ENCODE measurements around the gene RPS4Y1. TPM values are rescaled to one million over a fixed set of nuclear protein-coding genes. Genes with fewer than 3 reads are reported as not detected.
"Not testable (repeated sequence)": the region's sequence is repeated elsewhere in the genome, so short reads cannot be mapped to it uniquely, and the experiment has no call there.

Gene RPS4Y1
- 100 to 1,000 TPM in 2 of 4 donors, under 1 TPM in 2; 0.33 to 367 (median 147) TPM for total RNA-seq
- polyA plus RNA-seq: 100 to 1,000 TPM in 2 of 3 donors, 1 to 10 TPM in 1; 1.8 to 366 (median 260) TPM

GRCh38 chrY:2841471-2841893 is at the start of gene RPS4Y1:
Gene RPS4Y1, plus strand, starts transcription at chrY:2841602. Its CDS starts 23 bp downstream, at chrY:2841625.
- DNase-seq: no peak

GRCh38 chrY:2796977-2797523 is 44.4 kb upstream of the RPS4Y1 start:
- intact Hi-C loops (cut with DNase I): no loop called here
- Histone ChIP-seq H3K4me3 (no peak overlapping the region), H3K4me1 (no peaks in the 10 kb centered on the region), H3K27ac (no peak overlapping the region), H3K36me3 (no peaks in the 10 kb centered on the region), H3K9me3 (no peaks in the 10 kb centered on the region), H3K27me3 (no peaks in the 10 kb centered on the region)
- TF ChIP-seq CTCF (IDR thresholded peaks at IDR 0.05) (no peak), EP300 (IDR thresholded peaks at IDR 0.05) (no peak), POLR2A (IDR thresholded peaks at IDR 0.05) (no peak), POLR2AphosphoS5 (IDR thresholded peaks at IDR 0.05) (no peak)
- WGBS, 2 donors: 89 to 91% methylated on average over 7 of the region's 7 CpGs
- DNase-seq: no peak

More at GRCh38 chrY:2841471-2841893, at the start of gene RPS4Y1:
- 0% methylated on average over 22 of the region's 22 CpGs for WGBS, 2 donors
- H3K27me3 ChIP-seq: no peaks in the 10 kb centered on the region
- TF ChIP-seq POLR2AphosphoS5 (IDR thresholded peaks at IDR 0.05): peak in 2 of 4 donors; percentile 73 to 84
- TF ChIP-seq EP300 (IDR thresholded peaks at IDR 0.05): no peak
- no peak for TF ChIP-seq CTCF (IDR thresholded peaks at IDR 0.05)
- H3K9me3 ChIP-seq: no peaks in the 10 kb centered on the region
- H3K36me3 ChIP-seq: peaks cover 0 to 24% (median 0%) of the 10 kb centered on the region in 4 donors
- peak within 1 kb of the TSS in 2 of 4 donors; percentile 62 to 80 for H3K27ac ChIP-seq
- no peaks in the 10 kb centered on the region for H3K4me1 ChIP-seq
- peak within 1 kb of the TSS in 2 of 4 donors; percentile 53 to 61 for H3K4me3 ChIP-seq
- intact Hi-C loops (cut with DNase I): no loop called here

- Histone ChIP-seq H3K4me3 (no peak overlapping the region), H3K27me3 (no peaks in the 10 kb centered on the region), H3K9me3 (no peaks in the 10 kb centered on the region), H3K36me3 (no peaks in the 10 kb centered on the region), H3K27ac (no peak overlapping the region), H3K4me1 (no peaks in the 10 kb centered on the region)
- intact Hi-C loops (cut with DNase I): no loop called here
- no peak for DNase-seq
- TF ChIP-seq POLR2A (IDR thresholded peaks at IDR 0.05) (no peak), POLR2AphosphoS5 (IDR thresholded peaks at IDR 0.05) (no peak), EP300 (IDR thresholded peaks at IDR 0.05) (no peak), CTCF (IDR thresholded peaks at IDR 0.05) (no peak)
These were observed 43.4 kb upstream of the RPS4Y1 start for GRCh38 chrY:2797991-2798390.

GRCh38 chrY:2800246-2800645 is 41.2 kb upstream of the RPS4Y1 start:
- no peak for TF ChIP-seq POLR2A (IDR thresholded peaks at IDR 0.05)
- peak in 1 of 4 experiments; percentile 16 for TF ChIP-seq CTCF (IDR thresholded peaks at IDR 0.05)
- intact Hi-C loops (cut with DNase I): no loop called here
- Histone ChIP-seq H3K4me1 (no peaks in the 10 kb centered on the region), H3K27ac (no peak overlapping the region), H3K9me3 (no peaks in the 10 kb centered on the region), H3K4me3 (no peak overlapping the region), H3K36me3 (no peaks in the 10 kb centered on the region), H3K27me3 (no peaks in the 10 kb centered on the region)
- DNase-seq: no peak
- WGBS, 2 donors: 11 to 47% methylated on average over 2 of the region's 2 CpGs

- H3K4me3 ChIP-seq; H3K27me3 ChIP-seq; DNase-seq; H3K4me1 ChIP-seq; H3K9me3 ChIP-seq; H3K36me3 ChIP-seq; H3K27ac ChIP-seq; intact Hi-C loops (cut with DNase I): not testable (repeated sequence)
- 88 to 91% methylated on average over 10 of the region's 10 CpGs for WGBS, 2 donors
These were observed 24.1 kb upstream of the RPS4Y1 start for GRCh38 chrY:2817146-2817896.
